Stimulated activated CD8-positive, alpha-beta memory T cell treated with anti-CD3 and anti-CD28 coated beads, Interleukin-7, amount 100 ng/mL, for 24 hours (primary cell): ENCODE results near the gene ENPEP.
"Not testable (repeated sequence)": the region's sequence is repeated elsewhere in the genome, so short reads cannot be mapped to it uniquely, and the experiment has no call there.

Experiments
- DNase-seq: peaks from one replicate; pipeline ENCODE4 v3.0.0-alpha.2; 2020; ENCODE audit warnings: low read depth

ENPEP gene

DNA sequence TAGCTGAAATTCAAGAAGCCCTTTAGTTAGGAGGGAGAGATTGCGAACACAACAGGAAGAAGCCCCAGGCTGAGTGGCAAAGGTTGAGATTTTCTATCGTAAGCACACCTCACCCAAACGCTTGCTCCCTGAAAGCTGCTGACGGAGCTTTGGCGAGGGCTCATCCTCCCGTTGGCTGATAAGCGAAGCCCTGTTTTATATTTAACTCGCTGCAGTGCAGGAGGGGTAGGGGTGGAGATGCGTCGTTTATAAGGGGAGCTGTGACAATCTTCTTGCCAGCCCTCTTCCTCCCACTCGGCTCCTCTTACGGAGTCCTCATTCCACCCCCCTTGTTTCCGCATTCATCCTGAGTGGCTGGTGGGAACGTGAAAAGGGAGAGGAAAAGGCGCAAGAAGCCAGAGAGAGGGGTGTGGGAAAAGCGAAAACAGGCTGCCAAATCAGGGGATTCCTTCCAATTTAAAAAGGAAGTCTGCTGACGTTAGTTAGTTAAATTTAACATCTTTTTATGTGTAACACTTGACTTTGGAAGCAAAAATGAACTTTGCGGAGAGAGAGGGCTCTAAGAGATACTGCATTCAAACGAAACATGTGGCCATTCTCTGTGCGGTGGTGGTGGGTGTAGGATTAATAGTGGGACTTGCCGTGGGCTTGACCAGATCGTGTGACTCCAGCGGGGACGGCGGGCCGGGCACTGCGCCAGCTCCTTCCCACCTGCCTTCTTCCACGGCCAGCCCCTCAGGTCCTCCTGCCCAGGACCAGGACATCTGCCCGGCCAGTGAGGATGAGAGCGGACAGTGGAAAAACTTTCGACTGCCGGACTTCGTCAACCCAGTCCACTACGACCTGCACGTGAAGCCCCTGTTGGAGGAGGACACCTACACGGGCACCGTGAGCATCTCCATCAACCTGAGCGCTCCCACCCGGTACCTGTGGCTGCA, at the start of gene ENPEP:
Gene ENPEP (plus strand): TSS at position 275 of the 938 bp plus-strand sequence. CDS start 260 bp downstream, at position 535.
- no peak for DNase-seq

DNA sequence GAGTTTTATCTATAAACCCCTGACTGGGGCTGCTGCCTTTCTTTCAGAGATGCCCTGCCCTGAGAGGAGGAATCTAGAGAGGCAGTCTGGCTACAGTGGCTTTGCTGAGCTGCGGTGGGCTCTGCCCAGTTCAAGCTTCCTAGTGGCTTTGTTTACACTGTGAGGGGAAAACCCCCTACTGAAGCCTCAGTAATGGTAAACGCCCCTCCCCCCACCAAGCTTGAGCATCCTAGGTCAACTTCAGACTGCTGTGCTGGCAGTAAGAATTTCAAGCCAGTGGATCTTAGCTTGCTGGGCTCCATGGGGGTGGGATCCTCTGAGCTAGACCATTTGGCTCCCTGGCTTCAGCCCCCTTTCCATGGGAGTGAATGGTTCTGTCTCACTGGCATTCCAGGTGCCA, 44.1 kb upstream of the ENPEP start:
- not testable (repeated sequence) for DNase-seq

GRCh38 chr4:110437292-110437691, 38.7 kb upstream of the ENPEP start:
- DNase-seq, result not testable (repeated sequence)

- DNase-seq, result not testable (repeated sequence)
Measured at GRCh38 chr4:110439209-110439608, 36.7 kb upstream of the ENPEP start.

GRCh38 chr4:110442309-110442708, 33.6 kb upstream of the ENPEP start:
- no peak for DNase-seq

DNA sequence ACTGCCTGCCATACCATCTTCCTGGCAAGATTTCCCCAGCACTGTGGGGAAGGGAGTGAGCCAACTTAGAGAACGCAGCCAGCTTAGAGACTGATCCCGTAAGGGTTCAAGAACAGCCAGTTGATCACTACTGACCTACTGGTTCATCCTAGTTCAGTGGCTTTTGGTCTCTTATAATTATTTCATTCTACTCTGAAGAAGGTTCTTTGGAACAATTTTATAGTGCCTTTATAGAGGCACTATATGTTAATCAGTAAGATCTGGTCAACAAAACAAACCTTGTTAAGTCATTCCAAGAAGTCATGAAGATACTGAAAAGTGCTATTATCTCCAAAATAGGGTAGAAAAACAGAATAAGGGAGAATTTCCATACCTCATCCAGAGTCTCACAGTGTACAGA, 33.2 kb upstream of the ENPEP start:
- no peak for DNase-seq

DNA sequence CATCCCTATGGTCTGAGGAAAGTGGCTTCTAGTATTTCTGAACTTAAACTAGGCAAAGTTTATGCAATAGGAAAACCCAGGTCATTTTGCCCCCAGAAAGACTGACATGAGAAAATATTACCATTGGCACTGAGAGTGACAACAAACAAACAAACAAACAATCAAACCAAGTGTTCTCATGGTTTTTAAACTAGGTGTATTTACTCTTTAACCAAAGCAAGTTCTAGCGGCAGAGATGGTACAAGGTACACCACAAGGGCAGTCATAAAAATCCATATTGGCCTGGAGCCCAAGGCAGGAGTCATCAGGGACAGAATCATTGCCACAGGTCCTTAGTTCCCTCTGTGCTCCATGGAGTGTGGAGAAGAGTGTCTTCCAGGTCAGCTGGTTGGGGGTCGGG, 26.0 kb upstream of the ENPEP start:
- no peak for DNase-seq

DNA sequence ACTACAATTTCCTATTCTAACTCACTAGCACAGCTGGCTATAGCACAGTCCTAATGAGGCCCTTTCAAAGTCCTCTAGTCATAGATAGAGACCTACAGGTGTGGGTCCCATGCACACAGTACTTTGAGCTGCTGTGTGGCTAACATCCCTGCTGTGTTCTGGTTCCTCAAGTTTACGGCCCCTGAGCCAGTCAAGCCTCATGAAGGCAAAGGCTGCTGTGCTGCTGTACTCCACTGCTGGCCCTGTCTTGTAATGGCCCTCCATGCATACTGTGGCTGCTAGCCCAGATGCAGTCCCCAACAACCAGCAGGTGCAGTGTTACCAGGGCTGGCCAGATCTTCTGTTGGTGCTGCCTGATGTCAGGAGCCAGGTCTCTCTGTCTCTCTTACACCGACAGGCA, 23.4 kb upstream of the ENPEP start:
- no peak for DNase-seq

- DNase-seq, result no peak
Measured at GRCh38 chr4:110454441-110454840, 21.5 kb upstream of the ENPEP start.

DNA sequence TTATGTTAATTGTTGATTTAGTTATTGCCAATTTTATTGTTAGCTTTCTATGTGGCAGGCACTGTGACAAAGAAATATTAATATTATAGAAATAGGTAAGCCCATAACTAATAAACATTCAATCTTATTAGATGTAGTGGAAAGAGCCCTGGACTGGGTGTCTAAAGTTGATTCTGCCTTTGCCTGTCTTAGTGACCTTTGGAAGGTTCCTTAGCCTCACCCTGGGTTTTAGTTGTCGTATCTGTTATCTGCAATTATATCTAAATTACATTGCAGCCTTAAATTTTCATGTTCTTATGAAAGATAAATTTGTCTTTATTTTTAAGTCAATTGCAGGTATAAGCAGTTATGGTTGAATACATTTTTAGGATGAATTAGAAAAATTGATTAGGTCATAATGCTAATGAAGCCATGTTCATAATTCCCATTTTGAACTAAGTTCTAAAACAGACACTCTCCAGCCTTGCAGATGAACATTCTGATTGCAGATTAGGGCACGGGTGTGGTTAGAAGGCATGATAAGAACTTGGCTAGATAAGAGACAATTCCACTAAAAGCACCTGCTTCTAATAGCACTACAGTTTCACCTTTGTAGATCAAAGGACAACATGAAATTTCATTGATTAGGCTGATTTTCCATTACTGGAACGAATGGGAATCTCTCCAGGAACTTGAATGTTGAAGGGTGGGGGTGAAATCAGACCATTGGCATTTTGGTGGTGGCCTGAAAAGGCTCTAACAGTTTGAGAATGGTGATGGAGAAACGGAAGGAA, 17.3 kb upstream of the ENPEP start:
- DNase-seq, result no peak

GRCh38 chr4:110460074-110460746, 15.7 kb upstream of the ENPEP start:
- no peak for DNase-seq

DNA sequence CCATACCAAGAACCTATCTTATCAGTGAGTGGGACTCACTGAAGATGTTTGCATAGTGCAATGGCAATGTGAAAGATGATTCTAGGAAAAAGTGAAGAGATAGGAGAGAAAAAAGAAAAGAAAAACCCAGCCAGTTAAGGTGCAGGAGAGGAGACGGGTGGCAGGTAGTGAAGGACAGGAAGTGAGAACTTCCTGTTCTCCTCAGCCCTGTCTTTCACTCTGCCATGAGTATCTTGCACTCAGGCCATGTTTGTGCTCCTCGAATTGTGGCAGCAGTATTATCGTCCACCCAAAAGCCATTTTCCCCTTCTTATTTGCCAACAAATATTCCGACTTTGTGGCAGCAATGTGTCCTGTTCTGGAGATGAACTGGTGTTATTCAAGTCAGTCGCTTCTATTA, 8.6 kb upstream of the ENPEP start:
- DNase-seq, result no peak

GRCh38 chr4:110472583-110473329, 3.2 kb upstream of the ENPEP start:
- no peak for DNase-seq

- no peak for DNase-seq
Measured at GRCh38 chr4:110474481-110474880, 1.5 kb upstream of the ENPEP start.

DNA sequence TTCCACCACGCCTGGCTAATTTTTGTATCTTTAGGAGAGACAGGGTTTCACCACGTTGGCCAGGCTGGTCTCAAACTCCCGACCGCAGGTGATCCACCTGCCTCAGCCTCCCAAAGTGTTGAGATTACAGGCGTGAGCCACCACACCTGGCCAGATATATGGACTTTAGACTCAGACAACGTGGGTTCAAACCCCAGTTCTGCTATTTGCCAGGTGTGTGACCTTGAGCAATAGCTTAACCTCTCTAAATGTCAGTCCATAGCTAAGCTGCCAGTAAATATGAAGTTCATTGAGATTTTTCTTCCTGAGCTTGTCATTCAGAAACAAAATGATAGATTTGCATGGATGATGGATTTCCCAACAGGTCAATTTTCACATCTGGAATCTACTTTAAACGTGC, 875 bp upstream of the ENPEP start:
- not testable (repeated sequence) for DNase-seq

DNA sequence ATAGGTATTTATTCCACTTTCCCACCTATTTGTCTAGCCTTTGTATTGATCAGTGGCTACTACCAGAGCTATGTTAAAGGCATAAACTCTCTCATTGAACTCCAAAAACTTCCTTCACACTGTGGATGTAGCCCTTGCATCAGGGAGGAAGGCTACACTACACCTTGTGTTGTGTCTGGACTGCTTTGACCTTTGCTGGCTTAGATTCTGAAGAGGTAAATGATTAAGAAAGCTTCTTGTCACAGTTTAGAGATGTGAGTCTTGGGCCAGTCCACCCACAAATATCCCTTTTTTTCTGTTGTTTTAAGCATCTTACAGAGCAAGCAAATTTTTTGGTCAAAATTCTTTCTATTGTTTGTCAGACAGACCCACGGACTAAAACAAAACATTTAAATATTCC, 1.9 kb downstream of the ENPEP start:
- DNase-seq, result no peak

DNA sequence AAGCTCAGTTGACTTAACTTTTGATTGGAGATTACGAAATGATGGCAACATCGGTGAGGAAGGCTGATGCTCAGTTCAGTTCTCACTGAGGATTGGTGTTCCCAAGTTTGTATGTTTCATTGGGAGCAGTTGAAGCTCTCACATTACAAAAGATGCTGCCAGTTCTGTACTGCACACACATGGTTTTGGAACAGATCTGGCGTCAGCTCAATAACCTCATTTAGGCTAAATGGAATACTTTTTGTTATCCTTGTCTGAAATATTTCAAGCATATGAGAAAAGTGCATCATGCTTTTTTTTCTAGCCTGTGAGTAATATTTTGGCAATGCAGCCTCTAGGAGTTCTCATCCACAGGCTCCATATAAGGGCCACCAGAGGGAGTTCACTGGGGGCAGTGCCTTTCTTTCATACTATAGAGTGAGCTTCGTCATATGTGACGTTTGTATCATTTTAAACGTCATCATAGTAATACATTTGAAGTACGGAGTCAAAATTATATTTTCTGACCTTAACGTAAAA, 4.1 kb downstream of the ENPEP start:
- no peak for DNase-seq

DNA sequence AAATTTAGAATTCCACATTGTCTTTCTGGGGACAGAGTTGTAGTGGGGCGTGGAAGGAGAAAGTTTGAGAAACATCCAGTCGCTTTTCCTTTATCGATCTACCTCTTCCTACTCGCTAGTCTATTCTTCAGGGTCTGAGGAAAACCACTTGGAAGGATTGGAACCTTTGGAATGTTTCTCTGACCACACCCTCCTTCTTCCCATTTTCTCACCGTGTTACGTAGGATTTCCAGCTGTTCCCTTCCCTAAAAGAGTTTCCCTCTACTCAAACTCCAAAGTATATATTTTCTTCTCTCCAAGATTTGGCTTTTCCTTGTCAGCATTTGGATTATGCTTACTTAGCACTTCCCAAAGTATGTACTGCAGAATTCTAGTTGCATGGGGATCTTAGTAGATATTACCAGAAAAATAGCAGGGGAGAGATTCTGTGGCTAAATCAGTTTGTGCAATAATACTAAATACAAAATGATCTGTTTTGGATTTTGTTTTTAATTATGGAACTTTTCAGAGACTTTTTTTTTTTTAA, 4.9 kb downstream of the ENPEP start:
- DNase-seq, result no peak

GRCh38 chr4:110483516-110483915, 7.6 kb downstream of the ENPEP start:
- DNase-seq, result no peak

DNA sequence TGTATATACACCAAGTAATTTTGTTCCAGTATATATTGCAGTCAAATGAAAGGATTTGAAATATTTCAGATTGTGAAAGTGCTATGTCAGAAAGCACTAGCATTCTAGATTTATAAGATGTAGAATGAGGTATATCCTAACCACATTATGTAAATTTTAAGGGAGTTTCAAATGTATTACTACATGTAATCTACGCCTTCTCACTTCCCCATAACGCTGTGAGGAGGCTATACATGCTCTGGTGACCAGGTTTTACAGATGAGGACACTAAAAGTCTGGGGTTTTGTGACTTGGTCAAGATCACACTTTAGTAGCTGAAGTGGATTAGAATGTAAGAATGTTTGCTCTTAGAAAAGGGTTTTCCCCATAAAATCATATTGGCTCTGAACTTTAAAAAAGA, 8.1 kb downstream of the ENPEP start:
- no peak for DNase-seq

GRCh38 chr4:110484767-110485166, 8.8 kb downstream of the ENPEP start:
- no peak for DNase-seq
